Tibial nerve (tissue), 4 donors: ENCODE measurements around the gene LMF2. TPM values are rescaled to one million over a fixed set of nuclear protein-coding genes. Genes with fewer than 3 reads are reported as not detected.

ENCODE experiments used
- DNase-seq, 2 donors: peaks; one replicate each; pipeline ENCODE4 v3.0.0-alpha.2; 2019; ENCODE audit warnings: low spot score in 2 of 2
- H3K27ac ChIP-seq, 4 donors: fragments of 200-600 bp; sonication (generic) in 3 of 4; one replicate each; pipeline ENCODE4 v1.5.1; 2017 to 2019; ENCODE audit warnings: mild to moderate bottlenecking in 1 of 4
- H3K27me3 ChIP-seq, 2 donors: fragments of 200-600 bp; sonication (generic) in 1 of 2; one replicate each; pipeline versions ENCODE4 v1.5.1 to v1.6.0; 2017 to 2019
- H3K36me3 ChIP-seq, 3 donors: fragments of 200-600 bp; sonication (generic); one replicate each; pipeline ENCODE4 v1.5.1; 2018 to 2019
- H3K4me1 ChIP-seq, 4 donors: fragments of 200-600 bp; sonication (generic) in 3 of 4; one replicate each; pipeline ENCODE4 v1.5.1; 2017 to 2019
- H3K4me3 ChIP-seq, 4 donors: fragments of 200-600 bp; sonication (generic) in 3 of 4; one replicate each; pipeline ENCODE4 v1.5.1; 2017 to 2019; ENCODE audit warnings: mild to moderate bottlenecking in 1 of 4, moderate library complexity in 1 of 4
- H3K9me3 ChIP-seq, 4 donors: fragments of 200-600 bp; sonication (generic) in 3 of 4; one replicate each; pipeline ENCODE4 v1.5.1; 2017 to 2019
- EP300 ChIP-seq, 2 donors: sonication (generic); formaldehyde crosslinking; IDR thresholded peaks; one replicate each; pipeline ENCODE4 v1.6.1; 2017; ENCODE audit warnings: antibody characterized with exemption in 2 of 2, mild to moderate bottlenecking in 1 of 2
- POLR2A ChIP-seq, 2 donors: fragments of 450-650 bp; IDR thresholded peaks; one replicate each; pipeline ENCODE4 v1.6.1; 2017; ENCODE audit warnings: antibody characterized with exemption in 2 of 2, mild to moderate bottlenecking in 2 of 2, moderate library complexity in 2 of 2
- WGBS, 2 donors: methylation state at CpG; one replicate each; pipeline ENCODE4 v1.1.5; 2018; 5-methylcytosine and 5-hydroxymethylcytosine counted together
- total RNA-seq, 4 donors: library from RNA; depleted of rRNA; stranded (reverse); fragments of >200 nt; gene quantifications; one replicate each; pipeline ENCODE4 v1.1.0, GENCODE V29; 2016
- TF ChIP-seq, protein P1 (sequence below), 5 experiments: fragments of 200-600 bp in 3 of 5; fragments of 450-650 bp in 2 of 5; sonication (generic) in 3 of 5; IDR thresholded peaks; one replicate each; pipeline ENCODE4 v1.5.1; 2016 to 2019; ENCODE audit warnings: antibody characterized with exemption in 5 of 5, mild to moderate bottlenecking in 3 of 5, moderate library complexity in 2 of 5

LMF2 gene
- total RNA-seq, 4 donors from 2014 or later = 53.7 to 85.2 (median 58.1) TPM

DNA sequence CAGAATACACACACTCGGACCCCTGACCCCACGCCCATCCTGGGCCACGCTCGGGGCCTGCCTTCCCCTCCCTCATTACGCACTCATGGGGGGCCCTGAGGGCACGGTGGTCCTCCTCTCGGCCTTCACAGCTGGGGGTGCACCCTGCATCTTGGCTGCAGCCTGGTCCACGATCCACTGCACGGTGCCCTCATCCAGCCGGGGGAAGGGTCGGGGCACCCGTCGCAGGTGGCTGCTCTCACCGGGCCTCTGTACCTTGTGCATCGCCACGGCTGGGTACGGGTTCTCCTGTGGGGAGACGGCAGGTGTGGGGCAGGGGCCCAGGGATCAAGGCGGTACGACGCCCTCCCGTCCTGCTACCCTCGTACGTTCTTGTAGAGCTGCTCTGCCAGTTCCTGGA lies 43.1 kb downstream of the LMF2 start:
- no peak overlapping the region for H3K4me3 ChIP-seq
- no peaks in the 10 kb centered on the region for H3K9me3 ChIP-seq
- H3K27me3 ChIP-seq = no peaks in the 10 kb centered on the region
- no peak overlapping the region for H3K27ac ChIP-seq
- peaks cover 12 to 88% (median 71%) of the 10 kb centered on the region in 3 donors for H3K36me3 ChIP-seq
- TF ChIP-seq, protein P1, sequence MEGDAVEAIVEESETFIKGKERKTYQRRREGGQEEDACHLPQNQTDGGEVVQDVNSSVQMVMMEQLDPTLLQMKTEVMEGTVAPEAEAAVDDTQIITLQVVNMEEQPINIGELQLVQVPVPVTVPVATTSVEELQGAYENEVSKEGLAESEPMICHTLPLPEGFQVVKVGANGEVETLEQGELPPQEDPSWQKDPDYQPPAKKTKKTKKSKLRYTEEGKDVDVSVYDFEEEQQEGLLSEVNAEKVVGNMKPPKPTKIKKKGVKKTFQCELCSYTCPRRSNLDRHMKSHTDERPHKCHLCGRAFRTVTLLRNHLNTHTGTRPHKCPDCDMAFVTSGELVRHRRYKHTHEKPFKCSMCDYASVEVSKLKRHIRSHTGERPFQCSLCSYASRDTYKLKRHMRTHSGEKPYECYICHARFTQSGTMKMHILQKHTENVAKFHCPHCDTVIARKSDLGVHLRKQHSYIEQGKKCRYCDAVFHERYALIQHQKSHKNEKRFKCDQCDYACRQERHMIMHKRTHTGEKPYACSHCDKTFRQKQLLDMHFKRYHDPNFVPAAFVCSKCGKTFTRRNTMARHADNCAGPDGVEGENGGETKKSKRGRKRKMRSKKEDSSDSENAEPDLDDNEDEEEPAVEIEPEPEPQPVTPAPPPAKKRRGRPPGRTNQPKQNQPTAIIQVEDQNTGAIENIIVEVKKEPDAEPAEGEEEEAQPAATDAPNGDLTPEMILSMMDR (IDR thresholded peaks at IDR 0.05) = no peak
- no peak for TF ChIP-seq EP300 (IDR thresholded peaks at IDR 0.05)
- no peak for TF ChIP-seq POLR2A (IDR thresholded peaks at IDR 0.05)
- 92 to 96% methylated on average over 9 to 15 of the region's 24 CpGs for WGBS, 2 donors
- DNase-seq = no peak
- H3K4me1 ChIP-seq = peaks cover 0 to 13% (median 7%) of the 10 kb centered on the region in 4 donors

DNA sequence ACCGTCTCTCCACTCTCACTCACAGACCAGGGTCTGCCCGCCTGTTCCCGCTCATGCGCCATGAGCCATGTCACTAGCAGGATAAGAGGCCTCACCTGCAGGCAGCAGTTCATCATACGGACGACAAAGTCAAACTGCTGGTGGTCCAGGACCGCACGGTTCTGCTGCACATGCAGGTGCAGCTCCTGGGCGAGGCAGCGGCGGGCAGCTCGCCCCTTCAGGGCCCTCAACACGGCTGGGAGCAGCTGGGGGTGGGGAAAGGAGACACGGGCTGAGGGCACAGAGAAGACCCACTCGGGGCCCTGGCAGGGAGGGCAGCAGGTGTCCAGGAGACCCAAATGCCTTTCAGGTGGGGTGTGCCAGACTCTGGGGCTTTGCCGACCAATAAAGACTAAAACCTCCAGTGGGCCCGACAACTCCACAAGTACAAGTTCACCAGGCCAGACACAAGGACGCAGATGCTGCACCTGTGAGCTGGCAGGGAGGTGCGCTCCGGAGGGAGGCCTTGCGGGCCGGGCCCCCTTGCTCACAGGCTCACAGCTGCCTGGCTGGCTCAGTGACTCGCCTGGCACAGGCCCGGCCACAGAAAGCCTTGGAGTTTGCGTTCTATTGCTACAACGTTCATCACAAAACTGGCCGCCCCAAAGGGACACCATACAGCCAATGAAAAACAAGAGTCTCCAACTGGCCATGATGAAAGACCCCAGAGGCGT lies 44.2 kb downstream of the LMF2 start:
- TF ChIP-seq EP300 (IDR thresholded peaks at IDR 0.05) = no peak
- TF ChIP-seq, protein P1 (IDR thresholded peaks at IDR 0.05) = no peak
- Histone ChIP-seq H3K36me3 (peaks cover 12 to 99% (median 72%) of the 10 kb centered on the region in 3 donors), H3K27me3 (no peaks in the 10 kb centered on the region), H3K4me1 (peaks cover 0 to 2% (median 0%) of the 10 kb centered on the region in 4 donors), H3K4me3 (no peak overlapping the region), H3K27ac (no peak overlapping the region), H3K9me3 (no peaks in the 10 kb centered on the region)
- WGBS, 2 donors = 93 to 94% methylated on average over 26 to 28 of the region's 28 CpGs
- DNase-seq = no peak

DNA sequence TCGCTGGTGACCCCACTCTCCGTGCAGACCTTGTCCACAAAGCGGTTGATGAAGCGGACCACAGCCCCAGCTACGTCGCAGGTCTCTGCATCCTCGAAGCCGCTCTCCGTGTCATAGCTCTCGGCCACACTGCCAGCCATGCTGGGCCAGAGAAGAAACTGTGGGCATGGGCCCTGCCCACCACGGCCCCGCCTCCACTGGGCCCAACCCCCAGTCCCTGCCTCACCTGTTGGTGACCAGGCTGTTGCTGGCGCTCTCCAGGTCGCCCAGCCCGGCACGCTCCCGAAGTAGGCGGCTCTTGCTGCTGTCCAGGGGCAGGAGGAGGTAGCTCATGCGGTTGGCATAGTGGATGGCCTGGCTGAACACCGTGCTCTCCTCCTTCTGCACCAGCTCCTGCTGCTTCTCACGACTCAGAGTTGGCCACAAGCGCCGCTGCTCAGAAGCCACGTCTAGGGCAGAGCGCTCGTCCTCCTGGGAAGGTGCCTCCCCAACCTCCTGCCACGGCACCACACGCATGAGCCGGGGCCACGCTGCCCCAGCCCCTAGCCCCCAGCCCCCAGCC lies 45.4 kb downstream of the LMF2 start:
- WGBS, 2 donors = 93 to 95% methylated on average over 23 to 30 of the region's 30 CpGs
- no peak for DNase-seq
- Histone ChIP-seq H3K9me3 (no peaks in the 10 kb centered on the region), H3K4me3 (no peak overlapping the region), H3K4me1 (no peaks in the 10 kb centered on the region), H3K27me3 (no peaks in the 10 kb centered on the region), H3K27ac (no peak overlapping the region), H3K36me3 (peaks cover 12 to 100% (median 68%) of the 10 kb centered on the region in 3 donors)
- TF ChIP-seq EP300 (IDR thresholded peaks at IDR 0.05) (no peak), POLR2A (IDR thresholded peaks at IDR 0.05) (no peak)
- TF ChIP-seq, protein P1 (IDR thresholded peaks at IDR 0.05) = no peak

DNA sequence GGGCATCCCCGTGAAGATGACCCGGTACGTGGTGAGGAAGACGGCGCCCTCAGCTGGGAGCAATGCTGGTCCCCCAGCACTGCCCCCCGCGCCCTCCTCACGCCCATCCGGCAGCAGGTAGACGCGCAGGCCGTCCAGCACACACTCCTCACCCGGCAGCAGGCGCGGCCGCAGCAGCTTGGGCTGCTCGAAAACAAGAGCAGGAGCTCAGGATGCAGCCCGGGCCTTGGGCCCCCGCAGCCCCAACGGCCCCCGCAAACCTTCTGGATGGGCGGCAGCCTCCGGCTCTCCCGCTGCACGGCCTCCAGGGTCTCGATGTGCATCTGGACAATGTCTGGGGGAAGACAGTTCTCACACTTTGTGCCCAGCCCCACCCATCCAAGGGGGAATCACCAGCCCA lies 46.0 kb downstream of the LMF2 start:
- 88 to 92% methylated on average over 5 to 18 of the region's 26 CpGs for WGBS, 2 donors
- Histone ChIP-seq H3K27me3 (no peaks in the 10 kb centered on the region), H3K36me3 (peaks cover 12 to 100% (median 68%) of the 10 kb centered on the region in 3 donors), H3K27ac (no peak overlapping the region), H3K9me3 (no peaks in the 10 kb centered on the region), H3K4me1 (no peaks in the 10 kb centered on the region), H3K4me3 (no peak overlapping the region)
- DNase-seq = no peak
- no peak for TF ChIP-seq EP300 (IDR thresholded peaks at IDR 0.05)
- TF ChIP-seq POLR2A (IDR thresholded peaks at IDR 0.05) = no peak
- TF ChIP-seq, protein P1 (IDR thresholded peaks at IDR 0.05) = no peak

DNA sequence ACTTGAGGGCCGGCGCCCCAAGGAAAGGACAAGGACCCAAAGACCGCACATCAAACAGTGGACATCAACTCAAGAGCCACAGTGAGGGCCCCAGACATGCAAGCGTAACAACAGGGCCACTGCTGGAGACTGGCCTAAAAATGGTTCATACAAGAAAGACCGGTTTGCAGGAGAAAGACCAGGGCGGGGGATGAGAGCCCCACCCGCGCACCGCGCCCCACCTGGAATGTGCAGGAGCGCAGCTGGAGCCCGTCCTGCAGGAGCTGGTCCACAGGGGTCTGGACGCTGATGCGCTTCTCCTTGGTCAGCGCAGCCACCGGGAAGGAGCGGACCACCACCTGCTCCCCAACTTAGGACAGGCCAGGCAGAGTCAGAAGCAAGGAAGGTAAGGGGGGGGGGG lies 46.6 kb downstream of the LMF2 start:
- TF ChIP-seq POLR2A (IDR thresholded peaks at IDR 0.05) (no peak), EP300 (IDR thresholded peaks at IDR 0.05) (no peak)
- TF ChIP-seq, protein P1 (IDR thresholded peaks at IDR 0.05) = no peak
- 92 to 93% methylated on average over 17 of the region's 17 CpGs for WGBS, 2 donors
- H3K36me3 ChIP-seq = peaks cover 9 to 100% (median 68%) of the 10 kb centered on the region in 3 donors

More for the DNA sequence above, 46.6 kb downstream of the LMF2 start:
- Histone ChIP-seq H3K4me3 (no peak overlapping the region), H3K27ac (no peak overlapping the region), H3K4me1 (no peaks in the 10 kb centered on the region), H3K27me3 (no peaks in the 10 kb centered on the region), H3K9me3 (no peaks in the 10 kb centered on the region)
- no peak for DNase-seq
